HG03442 (cell line): ENCODE results near the gene CCL20.
A peak's percentile ranks its signal among the peaks of the same experiment; 100 is the strongest.
"Not testable (repeated sequence)": the region's sequence is repeated elsewhere in the genome, so short reads cannot be mapped to it uniquely, and the experiment has no call there.

Experiments
- ATAC-seq: cut with Tn5 transposase; IDR thresholded peaks from one replicate; pipeline ENCODE4 v1.9.1; 2021; ENCODE audit warnings: mild to moderate bottlenecking, moderate library complexity; ENCODE audit not compliant: unreplicated experiment

CCL20 gene, protein sequence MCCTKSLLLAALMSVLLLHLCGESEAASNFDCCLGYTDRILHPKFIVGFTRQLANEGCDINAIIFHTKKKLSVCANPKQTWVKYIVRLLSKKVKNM

DNA sequence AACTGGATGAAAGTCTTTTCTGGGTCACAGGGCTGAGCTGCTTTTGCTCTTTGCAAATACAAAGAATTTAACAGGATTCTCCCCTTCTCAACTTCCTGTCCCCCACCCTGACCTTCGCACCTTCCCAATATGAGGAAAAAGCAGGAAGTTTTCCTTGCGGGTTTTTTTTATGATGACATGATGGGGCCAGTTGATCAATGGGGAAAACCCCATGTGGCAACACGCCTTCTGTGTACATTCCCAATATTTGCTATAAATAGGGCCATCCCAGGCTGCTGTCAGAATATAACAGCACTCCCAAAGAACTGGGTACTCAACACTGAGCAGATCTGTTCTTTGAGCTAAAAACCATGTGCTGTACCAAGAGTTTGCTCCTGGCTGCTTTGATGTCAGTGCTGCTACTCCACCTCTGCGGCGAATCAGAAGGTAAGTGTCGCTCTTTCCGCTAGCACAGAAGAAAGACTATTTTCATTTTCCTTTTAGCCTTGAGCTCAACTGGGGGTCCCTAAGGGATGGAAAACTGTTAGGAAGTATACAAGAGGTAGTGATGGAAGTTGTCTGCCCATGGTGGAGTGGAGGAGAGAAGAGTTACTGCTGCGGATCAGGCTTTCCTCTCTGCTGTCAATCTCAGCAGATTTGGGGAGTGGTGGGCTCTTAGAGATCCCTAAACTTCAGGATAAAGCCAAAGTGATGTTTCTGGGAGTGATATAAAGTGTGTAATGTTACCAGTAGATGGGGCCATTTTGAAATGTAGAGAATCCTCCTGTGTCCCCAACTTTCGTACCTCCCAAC, at the start of gene CCL20:
TSS of gene CCL20 (plus strand) at position 281 of the 792 bp plus-strand sequence. CDS start at position 351, 70 bp downstream.
- ATAC-seq: no peak

DNA sequence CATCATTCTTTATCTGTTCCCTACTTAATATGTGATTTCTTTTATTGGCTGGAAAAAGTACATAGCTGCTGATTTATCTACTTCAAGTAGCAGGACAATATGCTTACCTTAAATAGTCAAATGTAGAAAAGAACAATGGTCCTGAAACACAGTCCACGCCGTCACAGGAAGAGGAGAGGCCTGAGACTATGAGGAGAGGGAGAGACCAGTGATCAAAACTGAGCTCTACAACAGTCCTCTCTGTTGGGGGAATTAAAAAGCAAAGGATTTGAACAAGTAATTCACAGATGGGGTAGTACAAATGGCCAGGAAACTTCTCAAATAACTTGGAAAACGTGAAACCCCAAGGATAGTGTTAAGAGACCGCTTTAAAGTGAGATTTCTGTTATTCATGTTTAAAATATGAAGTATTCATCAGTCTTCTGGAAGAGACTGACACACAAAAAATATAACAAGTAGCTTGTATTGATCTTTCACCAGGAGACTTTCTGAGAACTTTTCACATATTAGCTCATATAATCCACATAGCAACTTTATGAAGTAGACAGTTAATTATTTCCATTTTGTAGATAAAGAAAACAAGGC, 47.8 kb upstream of the CCL20 start:
- ATAC-seq: no peak

DNA sequence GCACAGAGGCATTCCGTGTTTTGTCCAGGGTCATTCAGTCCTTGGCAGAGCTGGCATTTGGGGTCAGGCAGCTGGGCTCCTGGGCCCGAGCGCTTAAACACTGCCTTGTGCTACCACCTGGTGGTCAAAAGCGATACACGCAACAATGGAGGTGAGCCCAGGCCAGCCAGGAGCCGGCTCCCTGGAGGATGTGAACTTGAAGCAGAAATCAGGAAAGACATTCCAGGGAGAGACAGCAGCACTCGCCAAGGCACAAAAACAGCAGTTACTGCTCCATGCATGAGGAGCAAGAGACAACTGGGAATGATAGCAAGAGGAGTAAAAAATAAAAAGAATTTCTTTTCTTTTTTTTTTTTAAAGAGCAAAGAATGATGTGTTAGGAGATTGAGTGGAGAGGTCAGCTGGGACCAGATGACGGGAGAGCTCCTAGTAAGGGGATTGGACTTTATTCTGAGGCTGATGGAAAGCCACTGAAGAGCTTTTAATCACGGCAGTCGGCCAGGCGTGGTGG, 47.2 kb upstream of the CCL20 start:
- ATAC-seq: peak; percentile 97

DNA sequence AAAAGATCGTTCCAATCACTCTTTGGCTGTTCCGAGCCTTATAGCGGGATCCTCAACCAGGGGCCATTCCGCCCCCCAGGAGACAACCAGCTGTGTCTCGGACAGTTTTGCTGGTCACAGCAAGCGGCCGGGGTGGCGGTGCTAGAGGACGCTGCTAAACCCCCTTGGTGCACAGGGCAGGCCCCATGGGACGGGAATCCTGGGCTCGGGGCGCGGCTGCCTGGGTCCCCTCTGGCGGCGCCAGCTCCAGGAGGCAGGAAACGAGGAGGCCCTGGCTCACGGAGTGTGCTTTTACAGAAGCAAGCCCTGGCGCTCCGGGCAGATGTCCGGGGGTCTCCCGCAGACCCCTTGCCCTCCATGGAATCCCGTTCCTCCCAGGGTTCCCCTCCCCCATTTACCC, 45.8 kb upstream of the CCL20 start:
- ATAC-seq: no peak

DNA sequence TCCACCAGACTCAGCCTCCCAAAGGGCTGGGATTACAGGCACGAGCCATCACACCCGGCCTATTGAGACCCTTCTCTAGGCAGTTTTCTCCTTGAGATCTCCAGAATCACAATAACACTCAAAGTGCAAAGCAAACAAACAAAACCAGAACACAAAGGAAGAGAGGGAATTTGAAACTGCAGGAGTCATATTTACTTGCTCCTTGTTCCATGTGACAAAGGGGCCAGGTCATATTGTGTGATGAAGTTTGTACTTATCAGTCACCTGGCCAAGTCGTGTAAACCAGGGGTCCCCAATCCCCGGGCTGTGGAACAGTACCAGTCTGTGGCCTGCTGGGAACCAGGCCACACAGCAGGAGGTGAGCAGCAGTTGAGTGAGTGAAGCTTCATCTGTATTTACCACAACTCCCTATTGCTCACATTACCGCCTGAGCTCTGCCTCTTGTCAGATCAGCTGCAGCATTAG, 41.4 kb upstream of the CCL20 start:
- no peak for ATAC-seq

DNA sequence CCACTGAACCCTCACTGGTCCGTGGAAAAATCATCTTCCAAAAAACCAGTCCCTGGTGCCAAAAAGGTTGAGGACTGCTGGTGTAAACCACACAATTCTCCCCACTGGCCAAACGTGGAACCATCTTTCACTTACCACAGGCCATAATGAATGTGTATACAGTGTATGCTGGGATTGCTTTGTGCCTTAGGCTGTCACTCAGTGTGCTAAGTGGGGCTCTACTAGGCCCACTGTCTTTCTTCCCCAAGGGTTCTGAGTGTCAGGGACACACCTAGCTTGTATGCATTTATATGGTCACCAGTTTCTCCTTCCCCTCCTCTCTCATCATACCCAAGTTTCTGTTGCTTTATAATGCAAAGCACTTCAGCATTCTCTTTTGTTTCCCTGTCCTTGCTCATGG, 40.7 kb upstream of the CCL20 start:
- no peak for ATAC-seq

DNA sequence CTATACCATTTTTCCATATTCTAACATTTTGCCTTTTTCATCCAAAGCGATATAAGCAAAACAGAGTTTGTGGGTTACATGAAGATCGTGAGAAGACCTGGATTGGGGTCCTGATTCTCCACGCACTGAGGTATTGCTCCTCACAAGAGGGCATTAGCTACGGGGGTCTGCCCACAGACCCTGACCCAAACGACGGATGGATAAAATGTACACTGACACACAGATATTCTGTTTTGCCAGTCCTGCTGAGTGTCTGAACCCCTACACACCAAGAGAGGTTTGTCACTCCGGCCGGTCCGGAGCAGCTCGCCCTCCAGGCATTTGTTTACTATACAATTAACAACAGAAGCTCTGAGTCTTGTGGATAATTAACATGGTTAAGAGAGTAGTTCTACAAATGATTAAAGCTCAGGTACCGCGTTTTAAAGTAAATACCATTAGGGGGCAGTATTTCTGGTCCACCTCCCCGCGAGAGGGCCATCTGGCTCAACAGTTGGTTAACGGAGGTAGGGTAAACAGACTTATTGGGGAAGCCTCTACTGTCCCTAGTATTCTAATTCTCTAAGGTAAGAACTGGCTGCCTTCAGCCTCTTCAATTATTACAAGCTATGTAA, 39.5 kb upstream of the CCL20 start:
- no peak for ATAC-seq

DNA sequence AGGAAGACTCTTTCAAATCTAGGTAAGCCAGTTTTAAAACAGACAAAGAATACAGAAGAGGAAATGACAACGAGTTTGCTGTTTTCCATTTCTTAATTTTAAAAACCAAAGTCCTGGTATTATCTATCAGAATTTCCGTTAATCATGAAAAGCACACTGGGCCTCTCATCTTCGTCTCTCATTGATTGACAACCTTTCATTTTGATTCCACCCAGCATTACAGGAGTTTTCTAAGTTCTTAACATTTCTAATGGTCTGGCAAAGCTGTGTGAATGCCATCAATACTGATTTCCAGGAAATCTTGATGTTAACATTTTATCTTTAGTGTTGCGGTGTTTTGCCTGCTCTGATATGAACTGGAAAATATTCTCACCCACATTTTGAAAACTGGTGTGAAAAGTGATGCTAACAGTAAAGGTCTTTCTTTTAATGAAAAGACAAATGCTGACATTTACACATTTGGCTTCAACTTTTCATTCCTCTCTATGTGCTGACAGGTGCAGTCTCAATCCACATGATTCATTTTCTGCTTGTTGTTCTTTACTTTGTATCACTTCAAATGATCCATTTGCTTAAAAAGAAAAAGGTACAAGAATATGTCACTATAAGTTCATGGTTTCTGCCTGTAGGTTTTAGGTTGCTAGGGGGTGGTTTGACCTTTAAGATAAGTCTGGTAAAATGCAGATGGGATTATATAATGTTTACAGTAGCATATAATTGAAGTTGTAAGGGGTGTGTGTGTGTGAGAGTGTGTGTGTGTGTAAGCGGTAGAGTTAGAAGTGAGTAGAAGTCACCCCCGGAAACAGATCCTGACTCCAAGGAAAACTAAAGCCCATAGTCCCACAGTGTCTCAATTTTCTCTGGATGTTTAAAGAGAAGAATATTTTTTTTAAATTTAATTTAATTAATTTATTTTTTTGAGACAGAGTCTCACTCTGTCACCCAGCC, 38.5 kb upstream of the CCL20 start:
- ATAC-seq: no peak

DNA sequence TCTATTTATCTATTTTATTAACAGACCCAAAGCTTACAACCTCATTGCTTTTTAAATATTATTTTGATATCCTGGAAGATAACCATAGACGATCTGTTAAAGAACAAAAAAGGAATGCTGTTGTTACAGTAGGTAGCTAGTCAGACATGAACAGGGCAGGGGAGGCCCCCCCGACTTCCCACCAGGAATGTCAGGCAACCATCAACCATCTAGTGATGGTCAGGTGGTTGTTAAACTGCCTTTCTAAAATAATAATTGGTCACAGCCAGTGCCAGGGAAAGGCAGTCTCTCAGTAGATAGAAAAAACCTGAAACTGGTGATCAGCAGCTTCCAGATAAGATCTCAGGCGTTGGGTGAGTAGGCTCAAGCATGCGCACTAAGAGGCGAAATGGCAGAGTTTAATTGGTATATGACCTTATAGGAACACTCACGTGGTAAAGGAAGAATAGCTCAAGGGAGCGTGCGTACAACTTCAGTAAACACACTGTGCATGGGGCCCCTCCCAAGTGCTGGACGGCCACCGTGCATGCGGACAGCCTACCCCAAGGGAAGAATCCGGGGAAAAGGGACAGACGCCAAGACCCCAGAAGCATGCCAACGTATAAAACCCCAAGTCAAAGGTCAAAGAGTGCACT, 32.5 kb upstream of the CCL20 start:
- ATAC-seq: no peak

DNA sequence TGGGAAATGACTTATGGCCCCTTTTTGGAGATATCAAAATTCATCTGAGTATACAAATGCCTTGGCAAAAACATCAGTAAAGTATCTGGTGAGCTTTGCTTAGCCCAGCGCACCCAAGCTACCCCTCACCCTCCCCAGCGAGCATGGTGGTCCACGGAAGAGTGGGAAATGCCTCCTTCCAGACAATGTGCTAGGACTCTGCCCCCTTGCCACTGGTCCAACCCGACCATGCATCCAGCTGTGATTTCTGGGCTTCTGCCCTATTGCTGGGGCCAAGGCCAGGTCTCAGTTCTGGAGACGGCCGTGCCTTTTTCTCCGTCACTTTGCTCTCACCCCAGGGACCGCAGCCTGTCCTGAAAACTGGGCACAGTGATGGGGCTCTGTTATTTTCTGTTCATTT, 31.8 kb upstream of the CCL20 start:
- no peak for ATAC-seq

DNA sequence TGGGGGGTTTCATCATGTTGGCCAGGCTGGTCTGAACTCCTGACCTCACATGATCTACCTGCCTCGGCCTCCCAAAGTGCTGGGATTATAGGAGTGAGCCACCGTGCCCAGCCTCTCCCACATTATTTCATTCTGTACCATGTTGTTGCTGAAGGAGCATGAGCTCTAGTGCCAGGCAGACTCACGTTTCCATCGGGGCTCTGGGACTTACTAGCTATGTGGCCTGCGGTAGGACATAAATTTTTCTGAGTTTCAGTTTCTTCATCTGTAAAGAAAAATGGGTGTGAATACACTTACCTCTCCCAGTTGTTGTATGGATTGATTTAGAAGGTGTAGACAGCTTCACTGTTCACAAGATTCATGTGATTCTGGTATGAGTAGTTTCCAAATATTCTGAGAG, 30.8 kb upstream of the CCL20 start:
- peak; percentile 11 for ATAC-seq

DNA sequence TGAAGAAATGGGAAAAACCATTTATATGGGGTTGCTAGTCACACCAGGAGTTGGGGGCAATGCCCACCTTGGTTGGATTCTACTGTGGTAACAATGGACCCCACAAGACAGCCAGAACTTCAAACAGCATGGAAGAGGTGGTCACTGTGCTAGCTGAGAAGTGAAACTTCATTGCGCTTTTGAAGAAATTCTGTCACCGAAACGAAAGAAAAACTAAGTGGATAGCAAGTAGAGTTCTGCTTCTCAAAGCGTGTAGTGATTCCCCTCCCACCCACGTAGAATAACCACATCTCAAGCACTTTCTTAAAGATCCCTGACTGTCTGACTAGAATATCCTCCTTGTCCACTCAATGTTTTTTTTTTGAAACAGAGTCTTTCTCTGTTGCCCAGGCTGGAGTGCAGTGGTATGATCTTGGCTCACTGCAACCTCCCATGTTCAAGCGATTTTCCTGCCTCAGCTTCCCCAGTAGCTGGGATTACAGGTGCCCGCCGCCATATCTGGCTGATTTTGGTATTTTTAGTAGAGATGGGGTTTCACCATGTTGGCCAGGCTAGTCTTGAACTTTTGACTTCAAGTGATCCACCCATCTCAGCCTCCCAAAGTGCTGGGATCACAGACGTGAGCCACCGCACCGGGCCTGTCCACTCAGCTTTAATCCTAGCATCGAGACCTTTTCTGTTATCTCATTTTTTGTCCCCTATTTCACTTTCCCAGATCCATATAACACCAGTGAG, 30.1 kb upstream of the CCL20 start:
- peak; percentile 95 for ATAC-seq

DNA sequence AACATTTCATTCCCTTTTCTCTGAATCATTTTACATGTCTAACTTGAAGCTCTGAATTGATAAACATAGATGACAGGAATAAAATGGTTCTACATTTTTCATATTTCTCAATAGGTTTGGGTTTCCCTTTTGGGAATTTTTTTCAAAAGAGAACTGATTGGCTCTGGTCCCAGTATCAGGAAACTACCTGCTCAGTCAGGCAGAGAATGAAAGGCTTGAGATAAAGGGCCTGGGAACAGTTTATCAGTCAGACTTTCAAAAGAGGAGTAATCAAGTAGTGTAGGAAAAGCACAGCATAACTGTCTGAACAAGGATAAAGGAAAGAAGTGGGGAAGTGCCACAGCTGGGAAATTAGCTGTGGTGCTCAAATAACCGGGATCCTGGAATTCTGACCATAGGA, 28.3 kb upstream of the CCL20 start:
- ATAC-seq: no peak

DNA sequence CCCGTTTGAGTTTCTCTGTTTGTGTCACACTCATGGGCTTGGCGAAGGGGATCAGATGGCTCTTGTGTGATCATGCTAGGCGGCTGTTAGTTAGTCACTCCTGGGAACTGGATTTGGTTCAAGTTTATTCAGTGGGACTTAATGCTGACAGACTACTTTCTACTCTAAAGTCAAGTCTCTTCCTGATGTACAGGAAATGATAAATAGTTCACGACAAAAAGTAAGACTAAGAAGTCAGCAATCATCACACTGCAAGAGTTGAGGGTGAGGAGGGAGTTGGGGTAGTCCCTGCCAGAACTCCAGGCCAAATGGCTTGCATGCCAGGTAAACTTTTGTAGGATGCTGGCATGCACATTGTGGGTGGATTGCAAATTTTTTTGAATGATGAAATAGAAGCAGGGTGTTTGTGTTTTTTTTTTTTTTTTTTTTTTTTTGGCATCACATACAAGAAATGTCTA, 25.1 kb upstream of the CCL20 start:
- no peak for ATAC-seq

DNA sequence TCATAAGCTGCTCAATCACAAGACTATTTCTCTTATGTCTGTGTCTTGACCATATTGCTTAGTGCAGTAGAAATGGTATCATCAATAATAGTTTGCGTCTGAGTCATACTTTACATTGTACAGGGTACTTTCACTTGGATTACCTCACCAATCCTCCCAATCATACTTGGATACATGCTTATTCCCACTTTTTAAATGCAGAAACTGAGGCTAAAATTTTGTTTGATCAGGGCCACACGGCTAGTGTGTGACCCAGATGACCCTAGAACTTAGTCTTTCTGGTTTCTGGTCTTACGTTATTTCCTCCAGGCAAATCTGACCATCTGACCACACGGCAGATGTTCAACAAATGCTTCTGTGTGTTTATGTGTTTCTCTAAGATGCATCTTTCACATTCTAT, 23.8 kb upstream of the CCL20 start:
- ATAC-seq: no peak

DNA sequence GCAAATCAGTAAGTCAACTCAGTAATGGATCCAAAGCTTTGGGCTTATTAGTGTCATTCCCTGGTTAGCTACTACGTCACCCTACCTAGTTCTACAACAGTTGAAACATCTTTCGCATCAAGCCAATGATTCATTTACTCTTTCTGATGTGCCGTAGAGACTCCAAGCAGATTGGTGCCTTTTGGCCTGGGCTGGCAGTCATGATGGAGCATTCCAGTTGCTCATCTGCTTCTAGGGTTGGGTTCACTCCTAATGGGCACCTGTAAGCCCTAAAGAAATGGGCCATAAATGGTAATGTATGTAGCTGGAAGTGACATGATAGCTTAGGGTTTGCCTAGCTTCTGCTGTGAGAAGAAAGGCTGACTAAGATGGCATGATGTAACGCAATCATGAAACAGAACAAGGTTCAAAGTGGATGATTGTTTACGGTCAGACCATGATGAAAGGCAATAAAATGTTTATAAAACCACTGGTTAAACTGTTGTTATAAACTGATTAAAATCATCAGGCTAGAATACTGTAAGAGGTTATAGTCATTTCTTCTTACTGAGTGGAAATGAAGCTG, 20.4 kb upstream of the CCL20 start:
- ATAC-seq: no peak

DNA sequence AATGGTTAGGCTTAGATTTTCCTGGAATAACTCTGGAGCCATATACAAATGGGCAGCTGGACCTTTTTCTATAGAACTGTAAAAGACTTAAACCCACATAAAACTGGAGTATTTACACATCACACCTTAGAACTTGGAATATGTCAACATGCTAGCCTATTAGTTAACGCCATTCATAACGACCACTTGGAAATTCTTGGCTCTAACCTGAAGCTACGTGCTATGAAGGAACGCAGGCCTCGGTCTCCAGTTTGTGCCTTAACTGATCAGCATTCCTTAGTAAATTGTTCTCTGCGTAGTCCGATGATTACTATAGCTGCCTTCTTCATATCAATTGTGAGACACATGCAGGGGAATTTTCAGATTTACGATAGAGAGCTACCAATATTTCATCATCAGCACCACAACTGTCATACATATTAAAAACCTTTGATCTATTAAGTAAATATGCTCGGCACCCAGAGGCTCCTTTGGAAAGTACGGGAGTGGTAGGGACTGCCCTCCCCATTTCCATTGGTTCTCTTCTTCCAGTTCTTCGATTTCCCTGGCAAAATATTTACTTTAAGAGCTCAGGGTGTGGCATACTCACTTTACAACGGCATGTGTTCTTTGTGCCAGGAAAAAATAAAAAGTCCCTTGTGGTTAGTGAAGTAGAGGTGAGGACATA, 17.5 kb upstream of the CCL20 start:
- no peak for ATAC-seq

DNA sequence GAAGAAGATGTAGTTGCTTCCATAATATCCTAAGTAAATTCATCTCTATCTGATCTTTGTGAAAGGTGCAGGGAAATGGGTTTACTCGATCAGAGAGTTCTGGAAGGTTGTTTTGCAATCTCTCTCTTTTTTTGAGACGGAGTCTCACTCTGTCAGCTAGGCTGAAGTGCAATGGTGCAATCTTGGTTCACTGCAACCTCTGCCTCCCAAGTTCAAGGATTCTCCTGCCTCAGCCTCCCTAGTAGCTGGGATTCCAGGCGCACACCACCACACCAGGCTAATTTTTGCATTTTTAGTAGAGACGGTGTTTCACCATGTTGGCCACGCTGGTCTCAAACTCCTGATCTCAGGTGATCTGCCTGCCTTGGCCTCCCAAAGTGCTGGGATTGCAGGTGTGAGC, 16.9 kb upstream of the CCL20 start:
- not testable (repeated sequence) for ATAC-seq
